Lung (tissue), 12 donors: ENCODE results near the gene RAB21. TPM values are rescaled to one million over a fixed set of nuclear protein-coding genes. Genes with fewer than 3 reads are reported as not detected.
"Not testable (repeated sequence)": the region's sequence is repeated elsewhere in the genome, so short reads cannot be mapped to it uniquely, and the experiment has no call there.

ENCODE experiments used
- ATAC-seq: fragments of 200-7000 bp; cut with Tn5 transposase; one replicate; pipeline ENCODE4 v1.9.1; 2020; ENCODE audit warnings: moderate number of reproducible peaks; ENCODE audit not compliant: insufficient read depth, low FRiP score
- DNase-seq, 3 donors: peaks; one replicate each; pipeline ENCODE4 v3.0.0-alpha.2; 2013 to 2017
- H3K27ac ChIP-seq, 2 donors: one replicate each; pipeline ENCODE4 v1.5.1; 2013; ENCODE audit warnings: mild to moderate bottlenecking in 2 of 2, moderate library complexity in 2 of 2, control low read depth in 1 of 2, inconsistent platforms in 1 of 2, low read depth in 1 of 2, low read length in 1 of 2
- H3K27me3 ChIP-seq, 3 donors: one replicate each; pipeline ENCODE4 v1.5.1; 2013; ENCODE audit warnings: low read length in 2 of 3; ENCODE audit not compliant: control insufficient read depth in 3 of 3, insufficient read depth in 3 of 3
- H3K36me3 ChIP-seq, 4 donors: one replicate each; pipeline ENCODE4 v1.5.1; 2013; ENCODE audit warnings: low read length in 4 of 4, mild to moderate bottlenecking in 1 of 4, moderate library complexity in 1 of 4; ENCODE audit not compliant: control insufficient read depth in 4 of 4, insufficient read depth in 4 of 4
- H3K4me1 ChIP-seq, 5 donors: one replicate each; pipeline ENCODE4 v1.5.1; 2013; ENCODE audit warnings: low read length in 5 of 5, mild to moderate bottlenecking in 2 of 5, moderate library complexity in 1 of 5; ENCODE audit not compliant: control insufficient read depth in 5 of 5, insufficient read depth in 5 of 5
- H3K4me3 ChIP-seq: one replicate; pipeline ENCODE4 v1.5.1; 2013; ENCODE audit warnings: mild to moderate bottlenecking, control low read depth, moderate library complexity
- H3K9ac ChIP-seq, 2 donors: one replicate each; pipeline ENCODE4 v1.5.1; 2013; ENCODE audit warnings: low read length in 2 of 2, control low read depth in 1 of 2; ENCODE audit not compliant: insufficient read depth in 1 of 2
- H3K9me3 ChIP-seq, 4 donors: one replicate each; pipeline ENCODE4 v1.5.1; 2013; ENCODE audit warnings: low read length in 3 of 4, mild to moderate bottlenecking in 1 of 4, moderate library complexity in 1 of 4; ENCODE audit not compliant: control insufficient read depth in 4 of 4, insufficient read depth in 3 of 4
- WGBS, 2 donors: extraction: QIAGEN DNeasy Blood & Tissue Kit; methylation state at CpG; one replicate each; pipeline ENCODE4 v1.1.7; 2013; 5-methylcytosine and 5-hydroxymethylcytosine counted together
- polyA plus RNA-seq, 2 donors: library from polyadenylated mRNA; stranded (reverse); fragments of 200-250 nt; gene quantifications; one replicate each; pipeline ENCODE4 v1.2.1, GENCODE V29; 2013
- total RNA-seq, 2 donors: library from RNA; depleted of rRNA in 1 of 2; stranded (reverse); fragments of >200 nt in 1 of 2; gene quantifications; one replicate each; pipeline ENCODE4 v1.2.1, GENCODE V29; 2014 to 2021
- TF ChIP-seq, protein P1 (sequence below): IDR thresholded peaks from 2 replicates; pipeline ENCODE4 v1.5.1; 2012; ENCODE audit warnings: mild to moderate bottlenecking; ENCODE audit errors: control extremely low read depth, extremely low read depth
- donor health status: control.
- donor health status: control.
- donor health status: Bipolar disorder and iron deficiency.
- donor health status: healthy.
- donor health status: DM: yes; HTN: yes; CAD: no.

RAB21 gene
- total and polyA plus RNA-seq, 4 donors = 11.8 to 58.5 (median 50.7) TPM

DNA sequence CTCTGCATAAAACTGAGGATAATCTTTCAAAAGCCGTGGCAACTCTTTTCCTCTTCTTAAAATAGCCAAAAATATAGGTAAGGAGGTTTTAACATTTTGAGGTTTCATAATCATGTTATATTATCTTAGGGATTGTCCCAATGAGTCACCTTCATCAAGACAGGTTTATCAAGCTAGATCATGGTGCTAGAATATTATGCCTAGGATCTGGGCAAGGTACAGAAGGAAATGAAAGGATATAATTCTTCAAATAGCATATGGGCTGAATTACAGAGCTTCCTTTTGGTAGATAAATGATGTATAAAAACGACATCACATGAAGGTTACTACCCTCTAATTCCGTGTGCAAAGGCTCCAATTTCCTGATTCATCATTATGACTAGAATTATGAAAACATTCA is 56.3 kb downstream of the RAB21 start:
- no peak for ATAC-seq
- H3K9me3 ChIP-seq = no peaks in the 10 kb centered on the region
- H3K27ac ChIP-seq = no peak overlapping the region
- H3K4me1 ChIP-seq = peaks cover 0 to under 1% (median 0%) of the 10 kb centered on the region in 5 donors
- H3K4me3 ChIP-seq = no peak overlapping the region
- H3K9ac ChIP-seq = no peak overlapping the region
- DNase-seq = no peak
- WGBS, 2 donors = 53 to 71% methylated on average over 3 of the region's 3 CpGs
- no peaks in the 10 kb centered on the region for H3K27me3 ChIP-seq
- TF ChIP-seq, protein P1, sequence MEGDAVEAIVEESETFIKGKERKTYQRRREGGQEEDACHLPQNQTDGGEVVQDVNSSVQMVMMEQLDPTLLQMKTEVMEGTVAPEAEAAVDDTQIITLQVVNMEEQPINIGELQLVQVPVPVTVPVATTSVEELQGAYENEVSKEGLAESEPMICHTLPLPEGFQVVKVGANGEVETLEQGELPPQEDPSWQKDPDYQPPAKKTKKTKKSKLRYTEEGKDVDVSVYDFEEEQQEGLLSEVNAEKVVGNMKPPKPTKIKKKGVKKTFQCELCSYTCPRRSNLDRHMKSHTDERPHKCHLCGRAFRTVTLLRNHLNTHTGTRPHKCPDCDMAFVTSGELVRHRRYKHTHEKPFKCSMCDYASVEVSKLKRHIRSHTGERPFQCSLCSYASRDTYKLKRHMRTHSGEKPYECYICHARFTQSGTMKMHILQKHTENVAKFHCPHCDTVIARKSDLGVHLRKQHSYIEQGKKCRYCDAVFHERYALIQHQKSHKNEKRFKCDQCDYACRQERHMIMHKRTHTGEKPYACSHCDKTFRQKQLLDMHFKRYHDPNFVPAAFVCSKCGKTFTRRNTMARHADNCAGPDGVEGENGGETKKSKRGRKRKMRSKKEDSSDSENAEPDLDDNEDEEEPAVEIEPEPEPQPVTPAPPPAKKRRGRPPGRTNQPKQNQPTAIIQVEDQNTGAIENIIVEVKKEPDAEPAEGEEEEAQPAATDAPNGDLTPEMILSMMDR = no peak
- H3K36me3 ChIP-seq = no peaks in the 10 kb centered on the region

DNA sequence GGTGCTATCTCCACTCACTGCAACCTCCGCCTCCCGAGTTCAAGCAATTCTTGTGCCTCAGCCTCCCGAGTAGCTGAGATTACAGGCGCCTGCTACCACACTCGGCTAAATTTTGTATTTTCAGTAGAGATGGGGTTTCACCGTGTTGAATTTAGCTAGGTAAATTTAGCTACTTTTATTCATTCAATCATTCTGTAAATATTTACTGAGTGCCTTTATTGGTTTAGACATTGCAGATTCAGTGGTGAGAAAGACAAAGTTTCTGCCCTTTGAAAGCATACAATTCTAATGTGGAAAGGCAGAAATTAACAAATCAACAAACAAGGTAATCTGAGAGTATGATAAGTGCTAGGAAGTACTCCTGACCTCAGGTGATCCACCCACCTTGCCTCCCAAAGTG is 60.6 kb downstream of the RAB21 start:
- not testable (repeated sequence) for H3K4me3 ChIP-seq

DNA sequence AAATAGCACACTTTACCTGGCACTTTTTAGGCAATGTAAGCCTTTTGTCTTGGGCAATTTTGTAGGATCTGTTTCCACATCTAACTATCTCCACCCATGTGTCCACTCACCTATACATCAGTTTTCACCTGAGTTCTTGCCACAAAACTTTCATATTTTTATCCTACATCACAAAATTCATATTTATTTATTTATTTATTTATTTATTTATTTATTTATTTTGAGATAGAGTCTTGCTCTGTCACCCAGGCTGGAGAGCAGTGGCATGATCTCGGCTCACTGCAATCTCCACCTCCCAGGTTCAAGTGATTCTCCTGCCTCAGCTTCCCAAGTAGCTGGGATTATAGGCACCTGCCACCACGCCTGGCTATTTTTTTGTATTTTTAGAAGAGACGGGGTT is 67.4 kb downstream of the RAB21 start:
- H3K27me3 ChIP-seq, H3K36me3 ChIP-seq, H3K9me3 ChIP-seq, H3K4me3 ChIP-seq, H3K4me1 ChIP-seq, DNase-seq, ATAC-seq, H3K9ac ChIP-seq, H3K27ac ChIP-seq: not testable (repeated sequence)
- WGBS, 2 donors = 93 to 94% methylated on average over 3 of the region's 3 CpGs

More for the DNA sequence above, 60.6 kb downstream of the RAB21 start:
- H3K36me3 ChIP-seq, H3K27me3 ChIP-seq, H3K4me1 ChIP-seq, DNase-seq, H3K9me3 ChIP-seq, H3K27ac ChIP-seq, H3K9ac ChIP-seq, ATAC-seq: not testable (repeated sequence)
- 79 to 92% methylated on average over 6 of the region's 6 CpGs for WGBS, 2 donors

DNA sequence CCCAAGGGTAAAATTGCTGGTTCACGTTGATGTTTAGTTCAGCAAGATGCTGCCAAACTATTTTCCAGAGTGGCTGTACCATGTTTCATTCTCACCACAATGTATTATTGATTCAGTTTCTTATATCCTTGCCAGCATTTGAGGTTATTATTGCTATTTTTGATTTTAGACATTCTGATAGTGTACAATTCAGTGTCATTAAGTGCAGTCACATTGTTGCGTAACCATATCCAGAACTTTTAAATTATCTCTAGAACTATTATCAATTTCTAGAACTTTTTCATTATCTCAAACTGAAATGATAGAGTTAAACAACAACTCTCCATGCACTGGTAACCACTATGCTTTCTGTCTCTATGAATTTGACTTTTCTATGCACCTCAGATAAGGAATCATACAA is 74.2 kb downstream of the RAB21 start:
- H3K36me3 ChIP-seq = no peaks in the 10 kb centered on the region
- no peak overlapping the region for H3K9ac ChIP-seq
- ATAC-seq (no peak), DNase-seq (no peak)
- no peak overlapping the region for H3K27ac ChIP-seq
- TF ChIP-seq, protein P1 = no peak
- no peaks in the 10 kb centered on the region for H3K9me3 ChIP-seq
- WGBS, 2 donors = 94 to 95% methylated on average over 2 of the region's 2 CpGs
- no peak overlapping the region for H3K4me3 ChIP-seq
- H3K4me1 ChIP-seq = no peaks in the 10 kb centered on the region
- no peaks in the 10 kb centered on the region for H3K27me3 ChIP-seq

DNA sequence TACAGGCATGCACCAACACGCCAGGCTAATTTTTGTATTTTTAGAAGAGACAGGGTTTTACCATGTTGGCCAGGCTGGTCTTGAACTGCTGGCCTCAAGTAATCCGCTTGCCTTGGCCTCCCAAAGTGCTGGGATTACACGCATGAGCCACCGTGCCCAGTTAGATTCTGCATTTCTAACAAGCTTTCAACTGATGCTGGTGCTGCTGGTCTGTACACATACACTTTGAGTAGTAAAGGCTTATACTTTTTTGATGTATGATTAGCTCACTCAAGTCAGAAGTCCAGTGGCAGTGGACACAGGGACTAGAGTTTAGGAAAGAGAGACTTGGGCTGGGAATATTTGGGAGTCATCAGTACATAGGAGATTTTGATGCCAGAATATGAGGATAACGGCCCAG is 82.7 kb downstream of the RAB21 start:
- Histone ChIP-seq H3K4me1 (peaks cover under 1 to 13% (median 7%) of the 10 kb centered on the region in 5 donors), H3K36me3 (peaks cover 0 to 7% (median 2%) of the 10 kb centered on the region in 4 donors), H3K9ac (no peak overlapping the region), H3K27ac (no peak overlapping the region), H3K9me3 (no peaks in the 10 kb centered on the region), H3K4me3 (no peak overlapping the region), H3K27me3 (no peaks in the 10 kb centered on the region)
- WGBS, 2 donors = 94% methylated on average over 5 of the region's 5 CpGs
- TF ChIP-seq, protein P1 = no peak
- no peak for ATAC-seq
- no peak for DNase-seq
